ENCODE measurements around the gene PITPNM2. TPM values are rescaled to one million over a fixed set of nuclear protein-coding genes. Genes with fewer than 3 reads are reported as not detected.
A peak's percentile ranks its signal among the peaks of the same experiment; 100 is the strongest.

Gene PITPNM2
- total RNA-seq (2014; rRNA removed; shearing (Covaris generic)) (0.13 and 0.73 TPM in 2 replicates), total RNA-seq (2022) (0.42 and 0.77 TPM in 2 replicates), Bru-seq, nascent RNA (percentile 14 among the genes with signal in this experiment), BruChase-seq, experiment 1, labeled RNA remaining after a 6-hour chase (percentile 17 among the genes with signal in this experiment), BruChase-seq, experiment 2, labeled RNA remaining after a 2-hour chase (percentile 14 among the genes with signal in this experiment)
- long read RNA-seq, partial matches to known transcripts: 1 of 1 reads
- long read RNA-seq, other reads (novel, unspliced or antisense): 0 of 1 reads

DNA sequence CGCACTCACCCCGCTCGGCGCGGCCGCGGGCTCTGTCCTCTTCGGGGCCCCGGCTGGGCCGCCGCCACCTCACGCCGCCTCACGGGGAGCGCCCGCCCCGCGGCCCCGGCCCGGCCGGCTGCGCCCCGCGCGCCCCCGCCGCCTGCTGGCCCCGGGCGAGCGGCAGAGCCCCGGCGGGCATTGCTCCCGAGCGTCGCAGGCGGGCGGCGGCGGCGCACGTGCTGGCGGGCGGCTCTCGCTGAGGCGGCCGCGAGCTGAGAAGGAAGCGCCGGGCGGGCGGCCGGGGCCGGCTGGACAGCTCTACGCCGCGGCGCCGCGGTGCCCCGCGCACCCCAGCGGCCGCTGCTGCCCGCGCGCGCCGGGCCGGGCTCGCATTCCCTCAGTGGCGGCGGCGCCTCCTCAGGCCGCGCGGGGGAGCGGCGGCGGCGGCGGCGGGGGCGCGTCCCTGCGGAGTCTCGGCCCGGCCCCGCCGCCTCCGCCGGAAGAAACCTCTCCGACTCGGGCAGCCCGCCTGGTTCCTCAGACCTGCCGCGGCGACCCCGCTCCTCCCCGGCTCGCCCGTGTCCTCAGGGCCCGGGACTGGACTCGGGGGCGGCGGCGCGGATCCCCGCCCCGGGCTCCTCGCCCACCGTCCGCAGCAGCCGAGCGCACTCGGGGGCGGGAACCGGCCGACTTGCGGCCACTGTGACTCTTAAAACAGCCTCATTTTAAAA, at the start of gene PITPNM2:
PITPNM2 (minus strand) TSS at position 347 of the 713 bp plus-strand sequence. CDS start 116,500 bp downstream, outside the sequence.
- ChIA-PET POLR2A (interaction anchor here (0.9 kb wide), 1 partner anchor 81 kb away, joined by 3 read pairs; no protein-coding TSS in a partner anchor), CTCF (ENCODE audit: unreplicated experiment) (interaction anchor here (1.1 kb wide), 1 partner anchor 67 kb away, joined by 3 read pairs; no protein-coding TSS in a partner anchor)
- H3K4me3 ChIP-seq (ENCODE audit: low read depth, low read length, poor library complexity, severe bottlenecking): peak within 1 kb of the TSS; percentile 55
- H2AFZ ChIP-seq (ENCODE audit: low read length): no peak within 1 kb of the TSS
- no peaks in the 10 kb centered on the region for H3K9me3 ChIP-seq (ENCODE audit: low read length)
- peak; percentile 55 for DNase-seq (ENCODE audit: low spot score)
- H3K36me3 ChIP-seq (ENCODE audit: insufficient read depth, low read length): peaks cover 22% of the 10 kb centered on the region; the same call in 1 of the 2 replicates
- H3K9me2 ChIP-seq (ENCODE audit: insufficient read depth, low read length): no peaks in the 10 kb centered on the region
- no peaks in the 10 kb centered on the region for H3K79me2 ChIP-seq (ENCODE audit: insufficient read depth, low read depth, low read length)
- H3K27ac ChIP-seq (ENCODE audit: low read depth, low read length, poor library complexity, severe bottlenecking): no peak within 1 kb of the TSS
- H3K4me1 ChIP-seq (ENCODE audit: insufficient read depth, low read length, poor library complexity, severe bottlenecking): no peaks in the 10 kb centered on the region
- intact Hi-C loops (cut with micrococcal nuclease; ENCODE audit: unreplicated experiment): loop anchor here (10.0 kb wide), 1 partner anchor 106 kb away; no protein-coding TSS in a partner anchor
- no peaks in the 10 kb centered on the region for H4K20me1 ChIP-seq (ENCODE audit: insufficient read depth, low read length)
- BruUV-seq (replicated peaks): no TSS peak
- H3K4me2 ChIP-seq (ENCODE audit: low read length): peak within 1 kb of the TSS; percentile 60; the same call in 1 of the 2 replicates
- TF ChIP-seq EZH2phosphoT487 (IDR thresholded peaks at IDR 0.05; ENCODE audit: borderline replicate concordance, low read depth, low read length): no peak
- TF ChIP-seq, protein P1, sequence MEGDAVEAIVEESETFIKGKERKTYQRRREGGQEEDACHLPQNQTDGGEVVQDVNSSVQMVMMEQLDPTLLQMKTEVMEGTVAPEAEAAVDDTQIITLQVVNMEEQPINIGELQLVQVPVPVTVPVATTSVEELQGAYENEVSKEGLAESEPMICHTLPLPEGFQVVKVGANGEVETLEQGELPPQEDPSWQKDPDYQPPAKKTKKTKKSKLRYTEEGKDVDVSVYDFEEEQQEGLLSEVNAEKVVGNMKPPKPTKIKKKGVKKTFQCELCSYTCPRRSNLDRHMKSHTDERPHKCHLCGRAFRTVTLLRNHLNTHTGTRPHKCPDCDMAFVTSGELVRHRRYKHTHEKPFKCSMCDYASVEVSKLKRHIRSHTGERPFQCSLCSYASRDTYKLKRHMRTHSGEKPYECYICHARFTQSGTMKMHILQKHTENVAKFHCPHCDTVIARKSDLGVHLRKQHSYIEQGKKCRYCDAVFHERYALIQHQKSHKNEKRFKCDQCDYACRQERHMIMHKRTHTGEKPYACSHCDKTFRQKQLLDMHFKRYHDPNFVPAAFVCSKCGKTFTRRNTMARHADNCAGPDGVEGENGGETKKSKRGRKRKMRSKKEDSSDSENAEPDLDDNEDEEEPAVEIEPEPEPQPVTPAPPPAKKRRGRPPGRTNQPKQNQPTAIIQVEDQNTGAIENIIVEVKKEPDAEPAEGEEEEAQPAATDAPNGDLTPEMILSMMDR (conservative IDR thresholded peaks at IDR 0.05; ENCODE audit: low read length): no peak

DNA sequence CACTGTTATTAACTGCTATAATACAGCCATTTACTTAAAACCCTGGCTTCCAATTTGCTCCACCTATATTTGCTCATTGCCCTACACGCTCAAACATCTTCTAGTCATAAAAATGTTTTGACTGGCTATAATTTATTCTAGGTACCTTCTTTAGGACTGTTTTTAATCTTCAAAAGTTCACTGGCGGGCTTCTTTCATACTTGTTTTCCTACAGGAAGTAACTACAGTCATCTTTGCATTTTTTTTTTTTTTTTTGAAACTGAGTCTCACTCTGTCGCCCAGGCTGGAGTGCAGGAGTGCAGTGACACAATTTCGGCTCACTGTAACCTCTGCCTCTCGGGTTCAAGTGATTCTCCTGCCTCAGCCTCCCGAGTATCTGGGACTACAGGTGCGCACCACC, 49.5 kb upstream of the PITPNM2 start:
- POLR2A ChIA-PET: interaction anchor here (0.6 kb wide), 1 partner anchor 352 kb away, joined by 3 read pairs; no protein-coding TSS in a partner anchor
- H3K4me3 ChIP-seq (ENCODE audit: low read depth, low read length, poor library complexity, severe bottlenecking): no peak overlapping the region

More for the DNA sequence above, 49.5 kb upstream of the PITPNM2 start:
- CTCF ChIA-PET (ENCODE audit: unreplicated experiment): interaction anchor here (1.6 kb wide), 1 partner anchor 32 kb away, joined by 3 read pairs; the partner anchor contains the start of gene MPHOSPH9
- Histone ChIP-seq H4K20me1 (ENCODE audit: insufficient read depth, low read length) (no peaks in the 10 kb centered on the region), H3K4me1 (ENCODE audit: insufficient read depth, low read length, poor library complexity, severe bottlenecking) (no peaks in the 10 kb centered on the region), H3K9me3 (ENCODE audit: low read length) (no peaks in the 10 kb centered on the region), H3K36me3 (ENCODE audit: insufficient read depth, low read length) (peaks cover 87% of the 10 kb centered on the region), H3K4me2 (ENCODE audit: low read length) (no peak overlapping the region), H3K79me2 (ENCODE audit: insufficient read depth, low read depth, low read length) (no peaks in the 10 kb centered on the region), H2AFZ (ENCODE audit: low read length) (no peak overlapping the region), H3K9me2 (ENCODE audit: insufficient read depth, low read length) (no peaks in the 10 kb centered on the region), H3K27ac (ENCODE audit: low read depth, low read length, poor library complexity, severe bottlenecking) (no peak overlapping the region)
- no peak for DNase-seq (ENCODE audit: low spot score)
- no TSS peak for BruUV-seq (replicated peaks)
- TF ChIP-seq EZH2phosphoT487 (IDR thresholded peaks at IDR 0.05; ENCODE audit: borderline replicate concordance, low read depth, low read length): no peak
- TF ChIP-seq, protein P1 (conservative IDR thresholded peaks at IDR 0.05; ENCODE audit: low read length): no peak
- intact Hi-C loops (cut with micrococcal nuclease; ENCODE audit: unreplicated experiment): no loop called here

All from OCI-LY7 (cell line).